GM18951 (cell line): Measurements from ENCODE around the gene FERMT2.
"Not testable (repeated sequence)": the region's sequence is repeated elsewhere in the genome, so short reads cannot be mapped to it uniquely, and the experiment has no call there.

Experiments used
- POLR2A ChIP-seq: IDR thresholded peaks from 4 replicates; pipeline ENCODE4 v1.6.1; 2011; ENCODE audit warnings: mild to moderate bottlenecking; ENCODE audit not compliant: insufficient read length, insufficient read depth; ENCODE audit errors: extremely low read depth
- in situ Hi-C: fragments of 300-500 bp; cut with MboI; formaldehyde crosslinking; loops from one replicate; pipeline ENCODE4 v1.12.0; 2022; ENCODE audit warnings: low sequenced_read_pairs, mixed read lengths, inconsistent platforms; ENCODE audit not compliant: unreplicated experiment

Gene FERMT2

DNA sequence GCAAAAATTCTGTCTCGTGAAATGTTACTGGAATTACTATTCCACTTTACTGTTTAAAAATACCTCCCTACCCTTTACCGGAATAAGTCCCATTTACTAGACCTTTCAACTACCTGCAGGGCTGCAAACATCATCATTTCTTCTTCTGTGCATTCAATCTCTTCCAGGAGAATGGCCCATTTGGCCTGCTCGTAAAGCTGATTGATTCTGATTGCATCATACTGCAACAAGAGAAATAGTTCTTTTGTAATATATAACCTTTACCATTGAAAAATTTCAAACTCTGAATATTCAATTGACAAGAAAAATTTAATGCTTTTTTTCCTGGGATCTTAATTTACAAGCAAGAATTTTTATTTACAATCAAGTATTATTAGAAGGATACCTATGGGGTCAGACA lies 72.4 kb downstream of the FERMT2 start:
- in situ Hi-C loops, result no loop called here
- TF ChIP-seq POLR2A, result no peak

DNA sequence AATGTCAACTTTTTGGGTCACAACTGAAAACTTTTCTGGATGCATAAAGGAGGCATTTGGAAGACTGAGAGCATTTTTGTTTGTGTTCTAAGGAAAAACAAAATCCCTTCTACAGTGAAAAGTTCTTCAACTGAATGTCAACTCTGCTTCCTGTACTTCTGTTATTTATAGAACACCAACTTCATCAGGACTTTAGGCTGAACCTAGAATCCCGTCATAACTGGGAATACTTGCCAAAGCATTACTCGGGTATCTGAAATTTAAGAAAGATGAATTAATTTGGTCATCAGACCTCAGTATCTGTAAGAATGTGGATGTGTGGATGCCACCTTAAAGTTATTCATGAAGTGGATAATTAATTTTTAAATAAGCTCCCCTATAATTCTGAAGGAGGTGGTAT lies 73.2 kb downstream of the FERMT2 start:
- in situ Hi-C loops, result no loop called here
- no peak for TF ChIP-seq POLR2A

GRCh38 chr14:52876806-52877205 lies 74.0 kb downstream of the FERMT2 start:
- no peak for TF ChIP-seq POLR2A
- in situ Hi-C loops, result no loop called here

DNA sequence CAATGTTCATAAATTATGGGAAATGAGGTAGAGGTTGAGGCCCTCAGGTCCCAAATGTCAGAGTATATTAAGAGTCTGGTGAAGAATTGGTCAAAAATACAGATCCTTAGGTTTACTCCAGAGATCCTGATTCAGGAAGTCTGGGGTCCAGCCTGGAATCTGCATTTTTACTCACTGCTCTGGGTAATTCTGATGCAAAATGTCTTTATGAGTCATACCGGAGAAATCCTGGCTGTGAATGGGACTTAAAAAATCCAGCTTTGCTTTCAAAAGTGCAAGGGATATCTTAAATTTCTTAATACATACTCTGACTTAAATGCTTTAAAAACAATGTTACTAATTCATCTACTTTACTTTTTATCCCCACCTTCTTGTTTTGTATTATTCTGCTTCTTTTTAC lies 74.5 kb downstream of the FERMT2 start:
- no peak for TF ChIP-seq POLR2A
- in situ Hi-C loops, result no loop called here

DNA sequence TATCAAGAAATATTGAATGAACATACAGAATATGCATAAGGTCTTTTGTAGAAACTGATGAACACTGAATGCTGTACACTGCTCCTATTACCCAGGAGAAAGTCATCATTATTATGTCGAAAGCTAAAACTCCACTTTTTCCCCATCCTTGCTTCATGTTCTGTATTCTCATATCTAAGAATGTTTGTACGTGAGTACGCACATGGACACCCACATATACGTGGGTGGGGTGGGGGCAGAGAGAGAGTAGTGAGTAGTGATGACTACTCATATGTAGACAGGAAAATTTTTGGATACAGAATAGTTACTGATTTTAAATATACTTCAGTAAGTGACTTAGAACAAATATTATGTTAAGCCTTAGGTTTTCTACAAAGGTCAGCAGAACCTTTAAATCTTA lies 75.1 kb downstream of the FERMT2 start:
- in situ Hi-C loops, result no loop called here

DNA sequence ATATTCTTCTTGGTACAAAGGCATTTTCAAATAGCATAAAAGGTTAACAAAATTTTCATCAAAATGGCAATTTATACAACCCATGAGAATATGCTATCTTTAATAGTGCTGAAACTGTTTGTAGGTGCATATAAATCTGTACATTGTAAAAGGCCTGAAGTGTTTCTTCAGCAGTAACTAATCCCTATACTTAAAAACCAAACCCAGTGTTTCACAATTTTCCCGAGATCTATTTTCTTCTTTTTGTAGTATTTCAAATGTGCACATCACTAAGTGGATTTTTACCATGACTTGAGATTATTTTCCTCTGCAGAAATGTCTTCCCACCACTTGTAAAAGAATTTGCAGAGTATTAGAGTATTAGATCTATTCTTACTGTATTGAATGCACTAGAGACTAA lies 76.5 kb downstream of the FERMT2 start:
- TF ChIP-seq POLR2A, result no peak
- in situ Hi-C loops, result no loop called here

More for the DNA sequence above, 75.1 kb downstream of the FERMT2 start:
- TF ChIP-seq POLR2A, result no peak

DNA sequence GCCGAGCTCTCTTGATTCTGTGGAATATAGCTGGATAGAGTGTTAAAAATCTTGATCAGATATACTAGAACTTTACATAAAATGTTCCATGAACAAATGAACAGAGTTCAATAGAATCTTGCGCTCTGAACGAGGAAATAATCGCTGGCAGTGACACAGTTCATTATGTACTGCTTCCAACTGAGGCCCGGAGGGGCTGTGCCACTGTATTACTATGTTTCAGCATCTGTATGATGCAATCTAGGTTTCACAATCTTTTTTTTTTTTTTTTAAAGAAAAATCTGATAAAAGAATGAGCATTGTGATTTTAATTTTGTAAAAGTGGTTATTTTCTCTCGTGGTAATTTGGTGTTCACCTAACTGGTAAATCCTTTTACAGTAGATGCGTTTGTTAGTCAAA lies 77.2 kb downstream of the FERMT2 start:
- in situ Hi-C loops, result no loop called here

DNA sequence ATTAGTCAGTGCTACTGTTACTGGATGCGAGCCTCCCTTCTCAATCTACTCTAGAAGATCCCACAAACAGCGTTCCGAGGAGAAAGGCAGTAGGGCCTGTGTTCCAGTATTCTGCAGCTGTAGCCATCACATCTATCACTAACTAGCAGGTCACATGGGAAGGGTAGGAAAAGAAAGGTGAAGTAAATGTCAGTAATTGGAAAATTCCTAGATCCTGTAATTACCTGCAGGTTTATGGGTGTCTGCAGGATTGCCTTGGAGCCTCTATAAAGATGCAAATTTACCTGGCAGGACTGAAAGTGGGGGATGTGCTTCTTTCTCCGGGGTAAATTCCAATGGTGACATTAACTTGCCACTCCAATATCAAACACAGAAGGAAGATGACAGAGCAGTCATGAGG lies 77.8 kb downstream of the FERMT2 start:
- TF ChIP-seq POLR2A, result no peak
- in situ Hi-C loops, result no loop called here

More for the DNA sequence above, 77.2 kb downstream of the FERMT2 start:
- no peak for TF ChIP-seq POLR2A

GRCh38 chr14:52871606-52872005 lies 79.2 kb downstream of the FERMT2 start:
- in situ Hi-C loops, result no loop called here
- TF ChIP-seq POLR2A, result no peak

GRCh38 chr14:52868911-52869618 lies 81.8 kb downstream of the FERMT2 start:
- TF ChIP-seq POLR2A, result no peak
- in situ Hi-C loops, result no loop called here

DNA sequence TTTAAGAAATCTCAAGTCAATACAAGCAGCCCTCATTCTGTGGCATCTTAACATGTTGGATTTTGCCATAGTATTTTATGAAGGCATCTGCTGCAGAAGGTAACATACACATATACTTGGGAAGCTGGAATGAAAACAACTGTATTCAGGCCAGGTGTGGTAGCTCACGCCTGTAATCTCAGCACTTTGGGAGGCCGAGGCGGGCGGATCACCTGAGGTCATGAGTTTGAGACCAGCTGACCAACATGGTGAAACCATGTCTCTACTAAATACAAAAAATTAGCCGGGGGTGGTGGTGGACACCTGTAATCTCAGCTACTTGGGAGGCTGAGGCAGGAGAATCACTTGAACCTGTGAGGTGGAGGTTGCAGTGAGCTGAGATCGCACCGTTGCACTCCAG lies 86.0 kb downstream of the FERMT2 start:
- in situ Hi-C loops, result not testable (repeated sequence)

DNA sequence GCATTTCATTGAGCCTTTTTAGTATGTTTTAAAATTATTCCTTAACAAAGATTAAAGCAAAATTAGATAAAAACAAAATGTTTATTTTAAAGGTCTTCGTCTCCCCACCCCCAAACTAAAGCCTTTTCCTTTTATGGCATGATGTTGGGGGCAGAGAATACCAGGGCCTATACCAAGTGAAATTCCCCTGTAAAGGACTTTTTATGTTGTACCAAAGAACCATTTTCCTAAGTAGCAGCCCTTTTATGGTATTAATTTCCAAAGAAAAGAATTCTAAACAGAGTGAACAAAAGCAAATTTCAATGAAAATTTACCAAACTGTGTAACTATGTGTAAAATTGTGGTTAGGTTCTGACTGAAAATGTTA lies 87.5 kb downstream of the FERMT2 start:
- in situ Hi-C loops, result no loop called here
- no peak for TF ChIP-seq POLR2A

- in situ Hi-C loops, result no loop called here
- no peak for TF ChIP-seq POLR2A
Measured at GRCh38 chr14:52862632-52863333, 88.1 kb downstream of the FERMT2 start.

- in situ Hi-C loops, result no loop called here
- TF ChIP-seq POLR2A, result no peak
Measured at GRCh38 chr14:52861403-52861802, 89.4 kb downstream of the FERMT2 start.
